ENCODE data around the gene RHBDD1. TPM values are rescaled to one million over a fixed set of nuclear protein-coding genes. Genes with fewer than 3 reads are reported as not detected.

RHBDD1 gene
- total and polyA plus RNA-seq, 8 donors: 1.8 to 31.6 (median 6.0) TPM

- no peak overlapping the region for H3K27ac ChIP-seq
- TF ChIP-seq CTCF (IDR thresholded peaks at IDR 0.05): no peak
- TF ChIP-seq POLR2A (IDR thresholded peaks at IDR 0.05): no peak
- TF ChIP-seq POLR2AphosphoS5 (IDR thresholded peaks at IDR 0.05): no peak
- no peak for TF ChIP-seq EP300 (IDR thresholded peaks at IDR 0.05)
- no peaks in the 10 kb centered on the region for H3K9me3 ChIP-seq
- no peaks in the 10 kb centered on the region for H3K36me3 ChIP-seq
- intact Hi-C loops (cut with DNase I; ENCODE audit: low total_unique reads): loop anchor here (10.0 kb wide), 1 partner anchor 75 kb away; no protein-coding TSS in a partner anchor
- 81 to 88% (median 83%) methylated on average over 3 of the region's 3 CpGs for WGBS, 5 donors
- H3K27me3 ChIP-seq: no peaks in the 10 kb centered on the region
- no peak for DNase-seq
- H3K4me3 ChIP-seq: no peak overlapping the region
- H3K4me1 ChIP-seq: peaks cover 0 to 11% (median 3%) of the 10 kb centered on the region in 4 donors
Observed at GRCh38 chr2:227029426-227030105, 193.7 kb downstream of the RHBDD1 start.

- H3K4me3 ChIP-seq: no peak overlapping the region
- H3K4me1 ChIP-seq: peaks cover 0 to 11% (median 3%) of the 10 kb centered on the region in 4 donors
- DNase-seq: no peak
- TF ChIP-seq EP300 (IDR thresholded peaks at IDR 0.05): no peak
- no peak for TF ChIP-seq POLR2AphosphoS5 (IDR thresholded peaks at IDR 0.05)
- no peaks in the 10 kb centered on the region for H3K27me3 ChIP-seq
- 86 to 96% (median 93%) methylated on average over 2 of the region's 2 CpGs for WGBS, 5 donors
- no peaks in the 10 kb centered on the region for H3K36me3 ChIP-seq
- no peak overlapping the region for H3K27ac ChIP-seq
- no peaks in the 10 kb centered on the region for H3K9me3 ChIP-seq
- intact Hi-C loops (cut with DNase I; ENCODE audit: low total_unique reads): loop anchor here (10.0 kb wide), 1 partner anchor 74 kb away; no protein-coding TSS in a partner anchor
Observed at GRCh38 chr2:227030789-227031188, 194.9 kb downstream of the RHBDD1 start.

- Histone ChIP-seq H3K27me3 (no peaks in the 10 kb centered on the region), H3K4me1 (peaks cover 0 to 11% (median 3%) of the 10 kb centered on the region in 4 donors), H3K36me3 (no peaks in the 10 kb centered on the region), H3K9me3 (no peaks in the 10 kb centered on the region), H3K27ac (no peak overlapping the region), H3K4me3 (no peak overlapping the region)
- TF ChIP-seq EP300 (IDR thresholded peaks at IDR 0.05): no peak
- no peak for TF ChIP-seq POLR2A (IDR thresholded peaks at IDR 0.05)
- no peak for TF ChIP-seq POLR2AphosphoS5 (IDR thresholded peaks at IDR 0.05)
- TF ChIP-seq CTCF (IDR thresholded peaks at IDR 0.05): no peak
- WGBS, 5 donors: 48 to 76% (median 54%) methylated on average over 2 to 3 of the region's 3 CpGs
- DNase-seq: no peak
- intact Hi-C loops (cut with DNase I; ENCODE audit: low total_unique reads): loop anchor here (10.0 kb wide), 1 partner anchor 73 kb away; no protein-coding TSS in a partner anchor
Observed at GRCh38 chr2:227031379-227031778, 195.5 kb downstream of the RHBDD1 start.

GRCh38 chr2:227033471-227034148, 197.8 kb downstream of the RHBDD1 start:
- TF ChIP-seq POLR2A (IDR thresholded peaks at IDR 0.05): no peak
- TF ChIP-seq CTCF (IDR thresholded peaks at IDR 0.05): peak in 5 of 7 experiments; percentile 39 to 60 (median 55)
- no peak for TF ChIP-seq POLR2AphosphoS5 (IDR thresholded peaks at IDR 0.05)
- Histone ChIP-seq H3K27ac (no peak overlapping the region), H3K9me3 (no peaks in the 10 kb centered on the region), H3K27me3 (no peaks in the 10 kb centered on the region), H3K4me3 (no peak overlapping the region), H3K36me3 (no peaks in the 10 kb centered on the region), H3K4me1 (peaks cover 0 to 13% (median 7%) of the 10 kb centered on the region in 4 donors)
- peak; percentile 70 to 87 for DNase-seq
- WGBS, 5 donors: 36 to 55% (median 48%) methylated on average over 16 of the region's 16 CpGs
- intact Hi-C loops (cut with DNase I; ENCODE audit: low total_unique reads): loop anchor here (10.0 kb wide), 1 partner anchor 71 kb away; no protein-coding TSS in a partner anchor

Measured in stomach (tissue), 9 donors.